Neural cell (in vitro differentiated cells): ENCODE results near the gene AKR1E2.

Source experiments
- CTCF ChIP-seq: fragments of 450-650 bp; IDR thresholded peaks from 2 replicates; pipeline ENCODE4 v1.5.1; 2014; ENCODE audit warnings: antibody characterized with exemption, mild to moderate bottlenecking, moderate library complexity; ENCODE audit not compliant: poor library complexity, severe bottlenecking
- EP300 ChIP-seq: fragments of 450-650 bp; conservative IDR thresholded peaks from 2 replicates; pipeline ENCODE4 v1.6.1; 2014; ENCODE audit warnings: antibody characterized with exemption, mild to moderate bottlenecking, moderate library complexity; ENCODE audit not compliant: poor library complexity, severe bottlenecking
- EZH2 ChIP-seq: fragments of 200-600, 300-800 bp; shearing (Covaris generic), sonication (generic); IDR thresholded peaks from 2 replicates; pipeline ENCODE4 v1.6.1; 2014; ENCODE audit warnings: antibody characterized with exemption, low read length, borderline replicate concordance, mild to moderate bottlenecking; ENCODE audit not compliant: insufficient read depth, poor library complexity, severe bottlenecking
- MXI1 ChIP-seq: fragments of 450-650 bp; conservative IDR thresholded peaks from 2 replicates; pipeline ENCODE4 v1.6.1; 2014; ENCODE audit warnings: antibody characterized with exemption, mild to moderate bottlenecking; ENCODE audit not compliant: poor library complexity, severe bottlenecking
- POLR2AphosphoS5 ChIP-seq: IDR thresholded peaks from 2 replicates; pipeline ENCODE4 v1.6.1; 2012
- RAD21 ChIP-seq: fragments of 450-650 bp; conservative IDR thresholded peaks from 2 replicates; pipeline ENCODE4 v1.6.1; 2014; ENCODE audit warnings: antibody characterized with exemption, mild to moderate bottlenecking, moderate library complexity
- REST ChIP-seq: IDR thresholded peaks from 2 replicates; pipeline ENCODE4 v1.6.1; 2012; ENCODE audit warnings: borderline replicate concordance
- TAF1 ChIP-seq: IDR thresholded peaks from 2 replicates; pipeline ENCODE4 v1.6.1; 2012; ENCODE audit warnings: low read depth

- TF ChIP-seq CTCF = no peak
- no peak for TF ChIP-seq EP300
- TF ChIP-seq RAD21 = no peak
- TF ChIP-seq EZH2 = no peak
- TF ChIP-seq REST = no peak
- no peak for TF ChIP-seq MXI1
- no peak for TF ChIP-seq POLR2AphosphoS5
- no peak for TF ChIP-seq TAF1
Observed at GRCh38 chr10:4807761-4808507, 18.1 kb upstream of the AKR1E2 start.
